Activated CD4-positive, CD25-positive, alpha-beta regulatory T cell treated with anti-CD3 and anti-CD28 coated beads, Interleukin-2, amount 50 U/mL, for 72 hours (primary cell): ENCODE data around the gene MYBL2.
"Not testable (repeated sequence)": the region's sequence is repeated elsewhere in the genome, so short reads cannot be mapped to it uniquely, and the experiment has no call there.

Experiments used
- DNase-seq: peaks from one replicate; pipeline ENCODE4 v3.0.0; 2021

The MYBL2 gene

GRCh38 chr20:43666376-43667328, at the start of gene MYBL2:
Gene MYBL2, plus strand, starts transcription at chr20:43667114. Its CDS starts 170 bp downstream, at chr20:43667284.
- peak; percentile 72 for DNase-seq

DNA sequence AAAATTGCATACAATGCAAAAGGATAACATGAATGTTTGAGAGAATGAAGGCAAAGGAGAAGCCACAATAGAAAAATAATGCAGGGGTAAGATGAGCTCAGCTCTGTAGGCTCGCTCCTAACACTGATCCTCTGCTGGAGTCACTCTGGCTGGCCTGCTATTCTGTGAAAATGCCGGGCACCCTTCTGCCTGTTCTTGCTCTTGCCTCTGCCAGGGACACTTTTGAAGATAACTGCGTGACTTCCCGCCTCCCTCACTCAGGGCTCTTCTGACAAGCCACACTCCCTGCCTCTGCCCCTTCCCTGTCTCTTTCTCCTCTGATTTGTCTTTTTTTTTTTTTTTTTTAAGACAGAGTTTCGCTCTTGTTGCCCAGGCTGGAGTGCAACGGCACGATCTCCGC, 35.3 kb upstream of the MYBL2 start:
- no peak for DNase-seq

DNA sequence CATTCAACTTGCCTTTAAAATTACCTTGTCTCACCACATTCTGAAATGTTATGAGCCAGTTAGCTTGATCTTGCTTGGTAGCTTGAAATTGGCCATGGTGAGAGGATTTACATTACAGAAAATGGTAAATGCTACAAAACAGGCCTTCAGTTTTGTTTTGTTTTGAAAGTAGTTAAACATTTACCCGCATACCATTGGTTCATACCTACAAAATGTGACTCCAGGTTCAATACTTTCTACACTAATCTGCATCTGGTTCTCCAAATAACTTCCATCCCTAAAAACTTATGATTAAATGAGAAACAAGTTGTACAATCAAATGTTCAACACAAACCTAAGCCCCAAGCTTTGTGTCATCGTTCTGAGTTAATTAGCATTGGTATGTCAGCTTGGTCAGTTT, 30.5 kb upstream of the MYBL2 start:
- DNase-seq = no peak

DNA sequence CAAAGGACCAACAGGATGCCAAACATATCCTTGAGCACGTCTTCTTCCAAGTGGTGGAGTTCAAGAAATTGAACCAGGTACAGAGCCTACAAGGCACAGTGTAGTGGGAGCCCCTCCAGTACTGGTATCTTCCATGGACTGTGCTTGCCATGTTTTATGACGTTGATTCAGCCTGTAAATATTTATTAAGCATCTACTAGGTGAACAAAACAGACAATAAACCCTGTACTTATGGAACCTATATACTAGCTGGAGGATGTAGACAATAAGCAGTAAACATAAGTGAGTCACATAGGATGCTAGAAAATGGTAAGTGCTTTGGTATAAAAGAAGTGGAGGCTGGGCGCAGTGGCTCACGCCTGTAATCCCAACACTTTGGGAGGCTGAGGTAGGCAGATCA, 24.4 kb upstream of the MYBL2 start:
- DNase-seq = no peak

GRCh38 chr20:43650997-43651525, 15.9 kb upstream of the MYBL2 start:
- DNase-seq = no peak

DNA sequence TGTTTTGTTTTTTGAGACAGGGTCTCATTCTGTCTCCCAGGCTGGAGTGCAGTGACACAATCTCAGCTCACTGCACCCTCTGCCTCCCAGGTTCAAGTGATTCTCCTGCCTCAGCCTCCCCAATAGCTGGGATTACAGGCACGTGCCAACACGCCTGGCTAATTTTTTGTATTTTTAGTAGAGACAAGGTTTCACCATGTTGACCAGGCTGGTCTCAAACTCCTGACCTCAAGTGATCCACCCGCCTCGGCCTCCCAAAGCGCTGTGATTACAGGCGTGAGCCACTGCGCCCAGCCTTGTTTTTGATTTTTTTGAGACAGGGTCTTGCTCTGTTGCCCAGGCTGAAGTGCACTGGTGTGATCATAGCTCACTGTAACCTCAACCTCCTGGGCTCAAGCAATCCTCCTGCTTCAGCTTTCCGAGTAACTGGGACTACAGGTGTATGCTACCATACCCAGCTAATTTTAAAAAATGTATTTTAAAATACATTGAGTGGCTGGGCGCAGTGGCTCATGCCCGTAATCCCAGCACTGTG, 15.2 kb upstream of the MYBL2 start:
- DNase-seq = not testable (repeated sequence)

DNA sequence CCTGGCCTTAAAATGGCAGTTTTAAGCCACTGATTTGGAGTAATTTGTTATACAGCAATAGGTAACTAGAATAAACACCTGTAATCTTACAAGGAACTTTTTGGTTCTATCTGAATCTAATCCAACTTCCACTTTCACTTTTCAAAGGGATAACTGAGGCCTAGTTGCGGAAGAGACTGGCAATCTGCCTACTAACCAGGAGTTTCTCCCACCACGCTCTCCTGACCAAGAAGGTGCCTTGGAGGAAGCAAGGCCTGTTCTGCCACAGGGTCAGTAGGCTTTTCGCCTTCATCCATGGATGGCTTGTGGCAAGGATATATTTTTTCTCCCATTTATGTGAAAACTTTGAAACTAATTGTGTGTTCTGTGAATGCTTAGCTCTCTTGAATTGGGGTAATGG, 12.9 kb upstream of the MYBL2 start:
- no peak for DNase-seq

- not testable (repeated sequence) for DNase-seq
These were observed 11.7 kb upstream of the MYBL2 start for GRCh38 chr20:43655176-43655575.

- no peak for DNase-seq
These were observed 11.0 kb upstream of the MYBL2 start for GRCh38 chr20:43655937-43656336.

DNA sequence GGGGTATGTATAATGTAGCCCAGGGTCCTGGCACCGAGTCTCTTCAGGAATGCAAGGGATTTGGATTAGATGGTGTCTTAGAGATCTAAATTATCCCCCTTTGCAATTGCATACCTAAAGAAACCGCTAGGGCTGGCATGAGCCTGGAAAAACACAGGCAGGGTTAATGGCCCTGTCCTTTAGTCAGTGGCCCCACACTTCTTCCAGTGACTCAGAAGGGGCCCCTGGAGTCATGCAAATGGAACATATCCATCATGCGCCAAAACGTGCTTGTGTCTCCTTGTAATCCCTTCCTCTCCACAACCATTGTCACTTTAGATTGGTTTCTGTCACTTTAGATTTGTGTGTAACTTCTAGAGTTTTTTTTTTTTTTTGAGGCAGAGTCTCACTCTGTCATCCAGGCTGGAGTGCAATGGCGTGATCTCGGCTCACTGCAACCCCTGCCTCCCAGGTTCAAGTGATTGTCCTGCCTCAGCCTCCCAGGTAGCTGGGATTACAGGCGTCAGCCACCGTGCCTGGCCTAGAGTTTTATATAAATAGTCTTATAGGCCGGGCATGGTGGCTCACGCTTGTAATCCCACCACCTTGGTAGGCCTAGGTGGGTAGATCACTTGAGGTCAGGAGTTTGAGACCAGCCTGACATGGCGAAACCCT, 8.7 kb upstream of the MYBL2 start:
- DNase-seq = no peak

GRCh38 chr20:43658723-43659419, 8.0 kb upstream of the MYBL2 start:
- no peak for DNase-seq

DNA sequence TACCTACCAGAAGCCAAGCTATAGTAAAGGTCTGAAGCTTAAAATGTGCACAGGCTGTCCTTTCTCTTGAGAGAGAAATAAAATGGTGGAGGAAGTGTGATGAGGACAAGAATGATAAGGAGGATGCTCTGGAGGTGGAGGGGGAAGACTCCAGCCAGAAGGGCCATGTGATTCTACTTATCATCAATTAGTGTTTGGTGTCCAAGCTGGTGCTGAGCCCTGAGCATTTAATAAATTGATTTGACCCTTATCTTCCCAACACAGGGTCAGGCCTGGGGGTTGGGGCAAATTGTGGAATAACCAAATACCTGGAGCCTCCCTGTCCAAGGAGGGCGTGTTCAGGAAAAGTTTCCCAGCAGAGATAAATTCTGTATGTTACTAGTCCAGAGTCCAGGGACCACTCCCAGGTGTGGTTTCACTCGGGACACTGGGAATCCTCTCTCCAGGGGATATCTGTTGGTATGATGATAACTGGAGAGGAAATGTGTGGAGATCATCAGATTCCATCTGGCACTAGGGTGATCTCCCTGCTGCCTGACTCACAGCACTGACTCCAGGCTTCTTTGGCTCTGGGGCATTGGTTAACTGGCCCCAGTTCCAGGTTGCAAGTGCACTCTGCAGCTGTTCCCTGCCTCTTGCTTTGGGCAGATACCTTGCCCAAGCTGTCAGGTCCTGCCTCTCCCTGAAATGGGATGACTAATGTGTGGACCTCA, 3.8 kb upstream of the MYBL2 start:
- no peak for DNase-seq

DNA sequence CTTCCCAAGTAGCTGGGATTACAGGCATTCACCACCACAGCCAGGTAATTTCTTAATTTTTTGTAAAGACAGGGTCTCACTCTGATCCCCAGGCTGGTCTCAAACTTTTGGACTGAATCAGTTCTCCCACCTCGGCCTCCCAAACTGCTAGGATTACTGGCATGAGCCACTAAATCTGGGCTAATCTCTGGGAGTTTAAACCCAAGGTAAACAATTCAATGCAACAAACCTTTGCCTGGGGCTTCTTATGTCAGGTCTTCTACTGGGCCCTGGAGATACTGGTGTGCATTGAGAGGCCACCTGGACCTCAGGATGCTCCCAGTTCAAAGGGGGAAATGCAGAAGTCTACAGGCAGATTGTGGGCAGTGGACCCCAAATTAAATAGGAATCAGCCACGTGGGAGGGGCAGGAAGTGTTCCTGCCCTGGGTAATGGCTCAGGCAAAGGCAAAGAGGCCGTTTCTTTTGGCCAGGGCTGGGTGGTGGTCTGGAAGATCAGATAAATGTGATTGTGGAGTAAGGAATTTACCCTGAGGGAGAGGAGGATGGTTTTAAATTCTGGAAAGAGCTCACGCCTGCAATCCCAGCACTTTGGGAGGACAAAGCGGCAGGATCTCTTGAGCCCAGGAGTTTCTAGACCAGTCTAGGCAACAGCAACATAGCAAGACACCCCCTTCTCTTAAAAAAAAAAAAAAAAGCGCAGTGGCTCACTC, 1.3 kb upstream of the MYBL2 start:
- no peak for DNase-seq

GRCh38 chr20:43667341-43668132, 623 bp downstream of the MYBL2 start:
- no peak for DNase-seq

DNA sequence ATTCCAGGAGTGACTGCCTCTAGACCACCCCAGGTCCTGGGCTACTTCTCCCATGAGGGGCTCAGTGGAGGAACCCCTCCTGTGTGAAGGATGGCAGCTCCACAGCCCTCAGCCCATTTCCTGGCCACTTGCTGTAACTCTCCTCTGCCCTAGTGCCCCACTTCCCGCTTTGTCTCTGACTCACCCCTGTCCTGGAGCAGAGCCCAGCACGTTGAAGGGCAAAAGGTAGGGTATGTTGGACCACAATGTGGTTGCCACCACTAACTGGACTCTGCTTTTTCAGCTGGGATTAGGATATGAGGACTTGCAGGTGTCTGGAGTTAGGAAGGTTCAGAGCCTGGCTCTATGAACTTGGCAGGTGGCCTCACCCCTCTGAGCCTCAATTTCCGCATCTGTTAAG, 2.4 kb downstream of the MYBL2 start:
- DNase-seq = no peak

DNA sequence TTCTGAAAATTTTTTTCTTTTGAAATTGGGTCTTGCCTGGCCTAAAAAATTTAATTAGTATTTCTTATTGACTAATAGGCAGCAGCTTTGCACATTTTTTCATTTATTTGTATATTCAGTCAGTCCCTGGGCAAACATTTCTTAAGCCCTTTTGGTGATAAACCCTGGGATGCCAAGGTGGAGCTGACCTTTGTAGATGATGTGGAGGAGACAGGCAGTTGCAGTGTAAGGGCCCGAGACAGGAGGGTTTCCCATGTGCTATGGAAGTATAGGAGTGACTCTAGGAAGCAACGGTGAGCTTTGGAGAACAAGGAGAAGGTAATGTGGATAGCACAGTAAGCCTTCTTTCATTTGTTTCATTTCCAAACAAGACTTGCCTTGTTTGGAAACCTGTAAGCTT, 3.5 kb downstream of the MYBL2 start:
- no peak for DNase-seq

DNA sequence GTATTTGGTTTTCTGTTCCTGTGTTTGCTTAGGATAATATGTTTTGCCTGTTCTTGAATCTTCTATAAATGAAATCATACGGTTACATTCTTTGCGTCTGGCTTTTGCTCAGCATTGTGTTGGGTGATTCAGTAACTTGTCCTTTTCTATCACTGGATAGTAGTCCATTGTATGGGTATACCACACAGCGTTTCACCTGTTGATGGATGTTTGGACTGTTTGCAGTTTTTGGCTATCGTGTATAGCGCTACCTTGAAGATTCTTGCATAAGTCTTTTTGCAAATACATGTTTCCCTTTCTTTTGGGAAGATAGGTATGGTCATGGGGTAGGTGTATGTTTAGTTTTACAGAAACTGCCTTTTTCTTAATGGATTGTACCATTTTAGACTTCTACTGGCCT, 9.5 kb downstream of the MYBL2 start:
- no peak for DNase-seq

DNA sequence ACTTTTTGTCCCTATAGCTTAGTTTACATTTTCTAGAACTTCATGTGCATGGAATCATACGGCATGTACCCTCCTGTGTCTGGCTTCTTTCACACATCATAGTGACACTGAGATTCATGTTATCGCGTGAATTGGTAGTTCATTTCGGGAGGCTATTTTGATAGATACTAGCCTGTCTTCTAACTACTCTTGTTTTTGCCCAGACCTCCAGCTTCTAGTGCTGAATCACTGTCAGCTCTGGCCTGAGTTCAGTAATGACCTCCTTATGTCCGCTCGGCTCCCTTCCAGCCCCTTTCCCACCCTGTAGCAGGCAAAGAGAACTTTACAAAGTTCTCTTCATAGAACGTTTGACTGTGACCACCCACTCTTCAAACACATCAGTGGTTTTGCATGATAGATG, 14.1 kb downstream of the MYBL2 start:
- no peak for DNase-seq

DNA sequence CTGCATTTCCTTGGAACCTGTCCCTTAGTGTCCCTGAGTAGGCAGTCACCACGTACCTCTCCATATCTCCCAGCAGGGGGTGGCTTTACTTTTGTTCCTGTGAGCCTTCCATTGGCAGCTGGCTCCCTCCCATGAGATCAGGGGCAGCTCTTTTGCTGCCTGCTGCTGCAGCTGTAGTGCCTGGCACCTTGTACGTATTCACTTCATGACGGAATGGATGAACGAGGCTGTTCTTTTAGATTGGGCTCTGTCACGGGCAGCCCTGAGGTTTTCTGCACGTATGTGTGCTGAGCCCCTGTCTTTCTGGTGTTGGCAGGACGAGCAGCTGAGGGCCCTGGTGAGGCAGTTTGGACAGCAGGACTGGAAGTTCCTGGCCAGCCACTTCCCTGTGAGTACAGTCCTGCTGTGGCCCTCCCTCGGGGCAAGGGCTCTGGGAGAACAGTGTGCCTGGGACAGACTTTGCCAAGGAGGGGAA, 14.6 kb downstream of the MYBL2 start:
- DNase-seq = no peak

DNA sequence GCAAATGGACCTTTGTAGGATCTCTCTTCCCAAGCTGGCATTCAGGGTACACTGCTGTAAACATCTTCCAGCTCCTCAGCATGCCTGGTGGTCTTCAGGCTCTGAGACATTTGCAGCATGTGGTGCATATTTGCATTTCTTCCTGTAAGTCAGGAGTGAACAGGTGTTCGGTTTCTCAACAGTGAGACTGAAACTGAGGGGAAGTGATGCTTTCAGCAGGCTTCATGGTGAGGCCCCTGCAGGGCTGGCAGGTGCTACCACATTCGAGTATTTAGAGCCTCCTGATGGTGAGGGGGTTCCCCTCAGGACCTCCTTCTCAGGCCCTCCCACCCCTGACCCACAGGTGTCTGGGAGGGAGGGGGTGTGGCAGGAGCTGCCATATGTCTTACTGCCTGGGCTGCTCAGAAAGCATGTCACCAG, 15.1 kb downstream of the MYBL2 start:
- DNase-seq = no peak

DNA sequence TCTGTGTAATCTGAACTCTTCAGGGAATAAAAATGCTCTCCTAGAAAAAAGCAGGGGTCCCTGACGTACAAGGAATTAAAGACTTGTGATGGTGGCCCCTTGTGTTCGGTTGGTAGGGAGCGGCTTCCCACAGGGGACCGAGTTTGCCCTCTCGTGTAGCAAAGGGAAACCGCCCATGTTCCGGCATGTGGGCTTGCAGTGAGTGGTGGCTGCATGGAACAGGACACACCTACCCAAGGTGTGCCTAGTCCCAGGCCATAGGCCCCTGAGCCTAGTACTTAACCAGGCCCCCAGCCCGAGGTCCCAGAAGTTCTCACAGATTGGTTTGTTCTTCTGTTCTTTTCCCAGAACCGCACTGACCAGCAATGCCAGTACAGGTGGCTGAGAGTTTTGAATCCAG, 15.5 kb downstream of the MYBL2 start:
- DNase-seq = no peak
